Trophoblast cell (in vitro differentiated cells and primary cell): Measurements from ENCODE around the gene WTIP.

Experiments
- DNase-seq, 2 donors: peaks; one replicate each; pipeline ENCODE4 v3.0.0-alpha.2; 2016
- H2AFZ ChIP-seq: 2 replicates; pipeline ENCODE4 v1.6.1; 2013; ENCODE audit warnings: low read length, moderate library complexity, mild to moderate bottlenecking; ENCODE audit not compliant: insufficient read depth, poor library complexity
- H2AK5ac ChIP-seq: 2 replicates; pipeline ENCODE4 v1.6.1; 2013; ENCODE audit warnings: mild to moderate bottlenecking, low read length
- H2BK120ac ChIP-seq: 2 replicates; pipeline ENCODE4 v1.6.1; 2013; ENCODE audit warnings: low read length, mild to moderate bottlenecking, moderate library complexity; ENCODE audit not compliant: insufficient read depth, poor library complexity
- H2BK12ac ChIP-seq: 2 replicates; pipeline ENCODE4 v1.6.1; 2013; ENCODE audit warnings: mild to moderate bottlenecking, low read length, moderate library complexity
- H2BK5ac ChIP-seq: 2 replicates; pipeline ENCODE4 v1.6.1; 2013; ENCODE audit warnings: low read length, low read depth, moderate library complexity, mild to moderate bottlenecking; ENCODE audit not compliant: poor library complexity
- H3K14ac ChIP-seq: 2 replicates; pipeline ENCODE4 v1.6.1; 2013; ENCODE audit warnings: mild to moderate bottlenecking, low read length
- H3K18ac ChIP-seq: 2 replicates; pipeline ENCODE4 v1.6.1; 2013; ENCODE audit warnings: mild to moderate bottlenecking, low read length
- H3K23ac ChIP-seq: 2 replicates; pipeline ENCODE4 v1.6.1; 2013; ENCODE audit warnings: low read length
- H3K27ac ChIP-seq: 2 replicates; pipeline ENCODE4 v1.5.1; 2013; ENCODE audit warnings: low read depth, mild to moderate bottlenecking, inconsistent platforms, low read length, moderate library complexity
- H3K27me3 ChIP-seq: 2 replicates; pipeline ENCODE4 v1.6.1; 2013; ENCODE audit warnings: inconsistent platforms, mild to moderate bottlenecking, low read length, moderate library complexity; ENCODE audit not compliant: insufficient read depth
- H3K36me3 ChIP-seq, 2 experiments: 1 replicate in 1 of 2; 2 replicates in 1 of 2; pipeline ENCODE4 v1.6.1; 2013; ENCODE audit warnings: low read length in 2 of 2, mild to moderate bottlenecking in 2 of 2, moderate library complexity in 1 of 2; ENCODE audit not compliant: insufficient read depth in 2 of 2, control insufficient read depth in 1 of 2
- H3K4ac ChIP-seq: 2 replicates; pipeline ENCODE4 v1.6.1; 2013; ENCODE audit warnings: low read depth, mild to moderate bottlenecking, low read length, moderate library complexity
- H3K4me1 ChIP-seq, 2 experiments: 1 replicate in 1 of 2; 2 replicates in 1 of 2; pipeline ENCODE4 v1.6.1; 2013; ENCODE audit warnings: low read length in 2 of 2, mild to moderate bottlenecking in 2 of 2, moderate library complexity in 1 of 2; ENCODE audit not compliant: insufficient read depth in 2 of 2, control insufficient read depth in 1 of 2
- H3K4me2 ChIP-seq: 2 replicates; pipeline ENCODE4 v1.6.1; 2013; ENCODE audit warnings: inconsistent platforms, mild to moderate bottlenecking, low read length, moderate library complexity
- H3K4me3 ChIP-seq: 2 replicates; pipeline ENCODE4 v1.5.1; 2013; ENCODE audit warnings: mild to moderate bottlenecking, low read depth, low read length, inconsistent platforms
- H3K79me1 ChIP-seq: one replicate; pipeline ENCODE4 v1.6.1; 2013; ENCODE audit warnings: low read length
- H3K79me2 ChIP-seq: 2 replicates; pipeline ENCODE4 v1.6.1; 2013; ENCODE audit warnings: low read length, mild to moderate bottlenecking; ENCODE audit not compliant: control insufficient read depth, insufficient read depth, poor library complexity
- H3K9ac ChIP-seq: 2 replicates; pipeline ENCODE4 v1.6.1; 2013; ENCODE audit warnings: mild to moderate bottlenecking, low read length
- H3K9me3 ChIP-seq: 2 replicates; pipeline ENCODE4 v1.6.1; 2013; ENCODE audit warnings: low read depth, mild to moderate bottlenecking, control low read depth, inconsistent platforms, low read length; ENCODE audit not compliant: insufficient read depth
- H4K12ac ChIP-seq: 2 replicates; pipeline ENCODE4 v1.6.1; 2013; ENCODE audit warnings: low read depth, mild to moderate bottlenecking, low read length, moderate library complexity
- H4K8ac ChIP-seq: 2 replicates; pipeline ENCODE4 v1.6.1; 2013; ENCODE audit warnings: low read depth, mild to moderate bottlenecking, low read length, moderate library complexity
- H4K91ac ChIP-seq: one replicate; pipeline ENCODE4 v1.6.1; 2013; ENCODE audit warnings: low read depth, mild to moderate bottlenecking, low read length, moderate library complexity
- WGBS: extraction: QIAGEN DNeasy Blood & Tissue Kit; methylation state at CpG from one replicate; pipeline ENCODE4 v1.1.7; 2013; ENCODE audit warnings: missing lambda C conversion rate; ENCODE audit not compliant: insufficient read length, insufficient coverage; ENCODE audit errors: extremely low coverage; 5-methylcytosine and 5-hydroxymethylcytosine counted together

The WTIP gene

GRCh38 chr19:34540811-34541557, 59.4 kb downstream of the WTIP start:
- no peak overlapping the region for H3K18ac ChIP-seq
- DNase-seq: no peak
- H2BK5ac ChIP-seq: no peak overlapping the region
- no peak overlapping the region for H3K4ac ChIP-seq
- H2BK120ac ChIP-seq: no peak overlapping the region
- H3K79me2 ChIP-seq: no peaks in the 10 kb centered on the region
- H3K79me1 ChIP-seq: no peaks in the 10 kb centered on the region
- H3K9ac ChIP-seq: no peak overlapping the region
- no peak overlapping the region for H2AK5ac ChIP-seq
- no peak overlapping the region for H4K12ac ChIP-seq
- H3K4me3 ChIP-seq: no peak overlapping the region
- no peak overlapping the region for H4K8ac ChIP-seq
- no peak overlapping the region for H3K23ac ChIP-seq
- H2BK12ac ChIP-seq: no peak overlapping the region
- no peaks in the 10 kb centered on the region for H3K27me3 ChIP-seq
- H4K91ac ChIP-seq: no peak overlapping the region
- H3K14ac ChIP-seq: no peak overlapping the region
- H3K9me3 ChIP-seq: peaks cover 5% of the 10 kb centered on the region
- H3K27ac ChIP-seq: no peak overlapping the region
- no peaks in the 10 kb centered on the region for H3K36me3 ChIP-seq
- no peak overlapping the region for H2AFZ ChIP-seq
- no peaks in the 10 kb centered on the region for H3K4me1 ChIP-seq
- no peak overlapping the region for H3K4me2 ChIP-seq
- no CpG with 5 or more reads among the region's 3 CpGs for WGBS

- Histone ChIP-seq H3K27ac (no peak overlapping the region), H4K8ac (no peak overlapping the region)
These were observed 68.3 kb downstream of the WTIP start for GRCh38 chr19:34549833-34550232.

GRCh38 chr19:34555447-34555846, 73.9 kb downstream of the WTIP start:
- Histone ChIP-seq H4K12ac (no peak overlapping the region), H3K14ac (no peak overlapping the region), H3K27ac (no peak overlapping the region), H3K23ac (no peak overlapping the region), H2BK120ac (no peak overlapping the region), H4K8ac (no peak overlapping the region), H3K79me1 (no peaks in the 10 kb centered on the region), H3K9me3 (peaks cover 5% of the 10 kb centered on the region), H2AK5ac (no peak overlapping the region), H3K4me2 (no peak overlapping the region), H4K91ac (no peak overlapping the region), H2BK12ac (no peak overlapping the region), H3K4me1 (no peaks in the 10 kb centered on the region), H3K4ac (no peak overlapping the region), H3K9ac (no peak overlapping the region), H3K79me2 (no peaks in the 10 kb centered on the region), H3K27me3 (no peaks in the 10 kb centered on the region), H2BK5ac (no peak overlapping the region), H3K4me3 (no peak overlapping the region), H2AFZ (no peak overlapping the region), H3K18ac (no peak overlapping the region), H3K36me3 (no peaks in the 10 kb centered on the region)
- DNase-seq: peak in 1 of 2 donors; percentile 62
- WGBS: no CpG with 5 or more reads among the region's 6 CpGs

More at GRCh38 chr19:34549833-34550232, 68.3 kb downstream of the WTIP start:
- DNase-seq: no peak
- Histone ChIP-seq H3K4me1 (no peaks in the 10 kb centered on the region), H3K14ac (no peak overlapping the region), H3K23ac (no peak overlapping the region), H3K9ac (no peak overlapping the region), H3K27me3 (no peaks in the 10 kb centered on the region), H3K36me3 (no peaks in the 10 kb centered on the region), H4K12ac (no peak overlapping the region), H2BK120ac (no peak overlapping the region), H3K79me1 (no peaks in the 10 kb centered on the region), H4K91ac (no peak overlapping the region), H3K9me3 (peaks cover 6% of the 10 kb centered on the region), H3K4me2 (no peak overlapping the region), H2BK12ac (no peak overlapping the region), H3K4me3 (no peak overlapping the region), H3K79me2 (no peaks in the 10 kb centered on the region), H3K4ac (no peak overlapping the region), H2AFZ (no peak overlapping the region), H2BK5ac (no peak overlapping the region), H2AK5ac (no peak overlapping the region), H3K18ac (no peak overlapping the region)
- no CpG with 5 or more reads among the region's 2 CpGs for WGBS

GRCh38 chr19:34556488-34556887, 74.9 kb downstream of the WTIP start:
- H3K9me3 ChIP-seq: peaks cover 7% of the 10 kb centered on the region
- H4K8ac ChIP-seq: no peak overlapping the region
- no peak overlapping the region for H2BK12ac ChIP-seq
- no peak overlapping the region for H3K4ac ChIP-seq
- no peak overlapping the region for H2AFZ ChIP-seq
- H3K27me3 ChIP-seq: no peaks in the 10 kb centered on the region
- no peak overlapping the region for H2AK5ac ChIP-seq
- H3K4me2 ChIP-seq: no peak overlapping the region
- H3K4me1 ChIP-seq: no peaks in the 10 kb centered on the region
- H3K27ac ChIP-seq: no peak overlapping the region
- H2BK5ac ChIP-seq: no peak overlapping the region
- no peak overlapping the region for H3K4me3 ChIP-seq
- peak; percentile 9 to 33 for DNase-seq
- H3K79me1 ChIP-seq: no peaks in the 10 kb centered on the region
- H3K14ac ChIP-seq: no peak overlapping the region
- H4K91ac ChIP-seq: no peak overlapping the region
- H4K12ac ChIP-seq: no peak overlapping the region
- WGBS: no CpG with 5 or more reads among the region's 3 CpGs
- no peak overlapping the region for H3K9ac ChIP-seq
- H3K79me2 ChIP-seq: no peaks in the 10 kb centered on the region
- no peak overlapping the region for H2BK120ac ChIP-seq
- no peak overlapping the region for H3K23ac ChIP-seq
- H3K36me3 ChIP-seq: no peaks in the 10 kb centered on the region
- no peak overlapping the region for H3K18ac ChIP-seq
